Left ventricle myocardium inferior (tissue), 1 donor: ENCODE results near the gene TSPEAR. TPM values are rescaled to one million over a fixed set of nuclear protein-coding genes. Genes with fewer than 3 reads are reported as not detected.
"Not testable (repeated sequence)": the region's sequence is repeated elsewhere in the genome, so short reads cannot be mapped to it uniquely, and the experiment has no call there.

Experiments
- DNase-seq: peaks from one replicate; pipeline ENCODE4 v3.0.0-alpha.2; 2020
- H3K27ac ChIP-seq: fragments of 200-600 bp; replicated peaks from 2 replicates; pipeline ENCODE4 v1.8.0; 2021
- H3K27me3 ChIP-seq: fragments of 200-600 bp; 2 replicates; pipeline ENCODE4 v1.8.0; 2021; ENCODE audit warnings: low read depth
- H3K36me3 ChIP-seq: fragments of 200-600 bp; 2 replicates; pipeline ENCODE4 v1.8.0; 2021
- H3K4me1 ChIP-seq: fragments of 200-600 bp; 2 replicates; pipeline ENCODE4 v1.8.0; 2021
- H3K4me3 ChIP-seq: fragments of 200-600 bp; 2 replicates; pipeline ENCODE4 v1.8.0; 2021; ENCODE audit warnings: mild to moderate bottlenecking, moderate library complexity
- H3K9me3 ChIP-seq: fragments of 200-600 bp; replicated peaks from 2 replicates; pipeline ENCODE4 v1.8.0; 2021
- intact Hi-C: fragments of 100-400 bp; cut with micrococcal nuclease; formaldehyde crosslinking; loops from one replicate; pipeline ENCODE4 v1.11.0; 2022
- total RNA-seq: library from RNA; stranded (reverse); fragmentation: NEBNext Ultra II Directional; extraction: Animal tissue kit (Norgen Biotek cat#: 25700); gene quantifications from one replicate; pipeline ENCODE4 v1.2.1, GENCODE V29; 2021
- TF ChIP-seq, protein P1 (sequence below): fragments of 200-600 bp; IDR thresholded peaks from 2 replicates; pipeline ENCODE4 v1.8.0; 2021; ENCODE audit warnings: antibody characterized with exemption, mild to moderate bottlenecking, borderline replicate concordance
- donor health status: DM: no; HTN: yes; CAD: no; lungs with severe emphysema.

The TSPEAR gene
- total RNA-seq, 1 donor from 2014 or later = 3.3 TPM

DNA sequence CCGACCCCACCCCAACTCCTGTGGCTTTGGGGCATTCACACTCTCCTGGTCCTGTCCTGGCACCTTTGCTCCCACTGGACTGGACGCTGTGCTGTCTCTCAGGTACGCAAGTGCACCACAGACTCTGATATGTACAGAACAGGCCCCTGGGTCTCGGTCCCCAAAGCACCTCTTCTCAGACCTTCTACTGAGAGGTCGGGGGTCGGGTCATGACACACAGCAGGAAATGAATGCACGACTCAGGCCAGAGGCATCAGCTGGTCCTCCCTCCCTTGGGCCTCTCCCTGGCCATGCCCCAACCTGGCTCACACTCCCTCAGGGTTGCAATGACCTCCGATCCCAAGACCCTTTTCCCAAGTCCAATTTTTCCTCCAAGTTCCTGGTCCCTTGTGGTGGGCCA lies 16.2 kb downstream of the TSPEAR start:
- intact Hi-C loops = no loop called here
- Histone ChIP-seq H3K36me3 (no peaks in the 10 kb centered on the region), H3K4me1 (no peaks in the 10 kb centered on the region), H3K9me3 (peaks cover 30% of the 10 kb centered on the region), H3K4me3 (no peak overlapping the region), H3K27me3 (peaks cover 47% of the 10 kb centered on the region), H3K27ac (no peak overlapping the region)
- DNase-seq = no peak
- TF ChIP-seq, protein P1, sequence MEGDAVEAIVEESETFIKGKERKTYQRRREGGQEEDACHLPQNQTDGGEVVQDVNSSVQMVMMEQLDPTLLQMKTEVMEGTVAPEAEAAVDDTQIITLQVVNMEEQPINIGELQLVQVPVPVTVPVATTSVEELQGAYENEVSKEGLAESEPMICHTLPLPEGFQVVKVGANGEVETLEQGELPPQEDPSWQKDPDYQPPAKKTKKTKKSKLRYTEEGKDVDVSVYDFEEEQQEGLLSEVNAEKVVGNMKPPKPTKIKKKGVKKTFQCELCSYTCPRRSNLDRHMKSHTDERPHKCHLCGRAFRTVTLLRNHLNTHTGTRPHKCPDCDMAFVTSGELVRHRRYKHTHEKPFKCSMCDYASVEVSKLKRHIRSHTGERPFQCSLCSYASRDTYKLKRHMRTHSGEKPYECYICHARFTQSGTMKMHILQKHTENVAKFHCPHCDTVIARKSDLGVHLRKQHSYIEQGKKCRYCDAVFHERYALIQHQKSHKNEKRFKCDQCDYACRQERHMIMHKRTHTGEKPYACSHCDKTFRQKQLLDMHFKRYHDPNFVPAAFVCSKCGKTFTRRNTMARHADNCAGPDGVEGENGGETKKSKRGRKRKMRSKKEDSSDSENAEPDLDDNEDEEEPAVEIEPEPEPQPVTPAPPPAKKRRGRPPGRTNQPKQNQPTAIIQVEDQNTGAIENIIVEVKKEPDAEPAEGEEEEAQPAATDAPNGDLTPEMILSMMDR = no peak

DNA sequence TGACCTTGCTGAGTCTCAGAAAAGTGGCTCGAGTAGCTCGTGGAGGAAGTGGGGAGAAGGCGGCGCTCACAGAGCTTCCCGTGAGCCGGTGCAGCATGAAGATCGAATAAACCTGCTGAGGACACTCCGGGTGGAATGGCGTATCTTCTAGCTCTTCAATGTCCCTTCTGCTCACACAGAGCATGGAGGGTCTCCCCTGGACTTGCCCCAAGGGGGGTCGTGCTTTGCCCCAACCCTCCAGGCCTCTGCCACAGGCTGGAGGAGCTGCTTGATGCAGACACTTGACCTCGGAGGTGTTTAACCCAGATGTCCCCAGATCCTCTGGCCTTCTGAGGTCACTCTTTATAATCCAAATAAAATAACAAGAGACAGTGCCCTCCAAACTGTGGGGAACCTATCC lies 16.6 kb downstream of the TSPEAR start:
- Histone ChIP-seq H3K4me3 (no peak overlapping the region), H3K36me3 (no peaks in the 10 kb centered on the region), H3K27ac (no peak overlapping the region), H3K4me1 (no peaks in the 10 kb centered on the region), H3K27me3 (peaks cover 43% of the 10 kb centered on the region), H3K9me3 (peaks cover 30% of the 10 kb centered on the region)
- intact Hi-C loops = no loop called here
- TF ChIP-seq, protein P1 = no peak
- no peak for DNase-seq

DNA sequence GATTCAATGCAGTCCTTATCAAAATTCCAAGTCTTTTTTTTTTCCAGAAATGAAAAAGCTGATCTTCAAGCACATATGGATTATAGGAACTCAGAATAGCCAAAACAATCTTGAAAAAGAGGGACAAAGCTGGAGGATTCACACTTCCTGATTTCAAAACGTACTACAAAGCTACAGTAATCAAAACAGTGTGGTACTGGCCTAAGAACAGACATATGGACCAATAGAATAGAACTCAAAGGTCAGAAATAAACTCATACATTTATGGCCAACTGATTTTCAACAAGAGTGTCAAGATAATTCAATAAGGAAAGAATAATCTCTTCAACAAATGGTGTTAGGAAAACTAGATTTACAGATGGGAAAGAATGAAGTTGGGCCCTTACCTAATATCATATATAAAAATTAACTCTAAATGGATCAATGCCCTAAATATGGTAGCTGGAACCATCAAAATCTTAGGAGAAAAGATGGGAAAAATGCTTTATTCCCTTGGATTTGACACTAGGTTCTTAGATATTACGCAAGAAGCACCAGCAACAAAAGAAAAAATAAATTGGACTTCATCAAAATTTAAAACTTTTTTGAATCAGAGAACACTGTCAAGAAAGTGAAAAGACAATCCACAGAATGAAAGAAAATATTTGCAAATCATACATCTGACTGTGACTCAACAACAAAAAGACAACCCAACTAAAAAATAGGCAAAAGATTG lies 18.4 kb downstream of the TSPEAR start:
- no peak overlapping the region for H3K27ac ChIP-seq
- no peak overlapping the region for H3K4me3 ChIP-seq
- TF ChIP-seq, protein P1 = no peak
- H3K36me3 ChIP-seq = no peaks in the 10 kb centered on the region
- peaks cover 30% of the 10 kb centered on the region for H3K9me3 ChIP-seq
- no peak for DNase-seq
- H3K4me1 ChIP-seq = no peaks in the 10 kb centered on the region
- H3K27me3 ChIP-seq = peaks cover 35% of the 10 kb centered on the region
- intact Hi-C loops = no loop called here

DNA sequence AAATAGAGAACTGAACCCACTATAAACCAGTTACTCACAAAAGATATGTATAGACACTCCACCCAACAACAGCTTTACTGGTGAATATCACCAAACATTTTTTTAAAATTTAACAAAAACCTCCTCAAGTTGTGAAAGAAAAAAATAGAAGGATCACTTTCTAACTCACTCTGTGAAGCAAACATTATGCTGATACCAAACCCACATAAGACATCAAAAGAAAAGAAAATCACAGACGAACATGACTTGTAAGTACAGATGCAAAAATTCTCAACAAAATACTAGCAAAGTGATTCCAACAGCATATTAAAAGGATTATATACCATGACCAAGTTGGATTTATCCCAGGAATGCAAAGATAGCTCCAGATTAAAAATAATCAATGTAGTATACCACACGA lies 19.7 kb downstream of the TSPEAR start:
- H3K27me3 ChIP-seq = peaks cover 38% of the 10 kb centered on the region

DNA sequence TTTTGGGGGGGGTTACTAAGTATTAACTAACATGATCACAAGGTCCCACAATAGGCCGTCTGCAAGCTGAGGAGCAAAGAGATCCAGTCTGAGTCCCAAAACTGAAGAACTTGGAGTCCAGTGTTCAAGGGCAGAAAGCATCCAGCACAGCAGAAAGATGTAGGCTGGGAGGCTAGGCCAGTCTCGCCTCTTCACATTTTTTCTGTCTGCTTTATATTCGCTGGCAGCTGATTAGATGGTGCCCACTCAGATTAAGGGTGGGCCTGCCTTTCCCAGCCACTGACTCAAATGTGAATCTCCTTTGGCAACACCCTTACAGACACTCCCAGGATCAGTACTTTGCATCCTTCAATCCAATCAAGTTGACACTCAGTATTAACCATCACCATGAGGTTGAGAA lies 21.6 kb downstream of the TSPEAR start:
- H3K36me3 ChIP-seq, DNase-seq, intact Hi-C loops, H3K27ac ChIP-seq, H3K4me3 ChIP-seq, H3K4me1 ChIP-seq: not testable (repeated sequence)
- Histone ChIP-seq H3K27me3 (peaks cover 37% of the 10 kb centered on the region), H3K9me3 (peaks cover 29% of the 10 kb centered on the region)

More for the DNA sequence above, 19.7 kb downstream of the TSPEAR start:
- peaks cover 30% of the 10 kb centered on the region for H3K9me3 ChIP-seq
- no peaks in the 10 kb centered on the region for H3K36me3 ChIP-seq
- no peaks in the 10 kb centered on the region for H3K4me1 ChIP-seq
- DNase-seq = no peak
- H3K27ac ChIP-seq = no peak overlapping the region
- H3K4me3 ChIP-seq = no peak overlapping the region
- intact Hi-C loops = no loop called here
- TF ChIP-seq, protein P1 = no peak

DNA sequence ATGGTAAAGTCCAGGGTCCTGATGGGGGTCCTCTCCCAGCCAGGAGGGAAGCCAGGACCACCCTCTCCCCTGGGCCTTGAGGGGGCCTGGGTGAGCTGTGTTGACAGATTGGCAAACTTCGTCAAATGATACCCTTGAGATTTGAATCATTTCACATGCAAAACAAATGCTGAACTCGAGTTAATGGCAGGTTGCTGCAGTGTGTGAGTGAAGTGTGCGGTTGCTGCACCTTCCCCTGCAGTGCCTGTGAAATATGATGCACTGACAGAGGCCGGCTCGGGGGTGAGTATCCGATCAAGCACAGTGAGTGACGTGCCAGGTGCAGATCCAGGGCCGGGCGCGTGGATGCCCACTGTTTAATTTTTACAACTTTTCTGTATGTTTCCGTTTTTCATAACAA lies 23.7 kb downstream of the TSPEAR start:
- Histone ChIP-seq H3K4me3 (no peak overlapping the region), H3K9me3 (peaks cover 8% of the 10 kb centered on the region), H3K4me1 (no peaks in the 10 kb centered on the region), H3K27me3 (peaks cover 37% of the 10 kb centered on the region), H3K27ac (no peak overlapping the region), H3K36me3 (no peaks in the 10 kb centered on the region)
- TF ChIP-seq, protein P1 = no peak
- intact Hi-C loops = no loop called here
- DNase-seq = no peak
